ENCODE data around the gene LIG1. TPM values are rescaled to one million over a fixed set of nuclear protein-coding genes. Genes with fewer than 3 reads are reported as not detected.

The LIG1 gene
- 22.3 TPM for total RNA-seq

DNA sequence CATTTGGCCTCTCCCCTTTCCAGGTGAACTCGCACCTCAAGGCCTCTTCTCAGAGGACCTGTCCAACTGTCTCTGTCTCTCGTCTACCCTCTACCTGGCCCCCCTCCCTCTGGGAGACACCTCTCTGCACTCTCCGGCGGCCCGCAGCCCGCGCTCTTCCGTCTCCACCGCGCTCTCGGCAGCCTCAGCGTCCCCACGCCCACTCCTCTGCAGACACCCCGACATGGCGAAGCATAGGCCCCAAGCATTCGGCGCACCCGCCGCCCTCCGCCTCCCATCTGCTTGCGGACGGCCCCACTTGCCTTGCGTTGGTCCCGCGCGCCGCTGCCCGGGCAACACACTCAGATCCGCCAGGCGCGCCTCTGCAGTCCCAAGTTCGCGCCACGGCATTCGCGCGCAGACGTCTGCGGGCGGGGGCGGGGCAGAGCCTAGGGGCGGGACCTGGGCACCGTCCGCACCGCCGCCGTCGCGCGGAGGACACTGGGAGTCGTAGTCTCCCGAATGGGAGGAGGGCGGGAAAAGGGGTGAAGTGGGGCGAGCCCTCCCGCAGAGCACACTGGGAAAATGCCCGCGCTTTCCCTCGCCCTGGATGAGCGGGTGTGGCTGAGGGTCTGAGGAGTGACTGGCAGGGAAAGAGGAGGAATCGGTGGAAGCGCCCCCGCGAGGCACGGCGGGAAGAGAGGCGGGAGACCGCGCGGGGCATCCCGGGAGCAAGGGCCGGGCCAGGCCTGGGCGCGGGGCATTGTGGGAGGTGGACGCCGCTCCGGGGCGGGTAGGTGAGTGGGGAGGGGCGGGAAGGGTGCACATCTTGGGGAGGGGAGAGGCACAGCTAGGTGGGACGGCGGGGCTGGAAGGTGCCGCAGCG, at the start of gene LIG1, which contains the start of gene ZSWIM9:
LIG1 (minus strand) TSS at position 406 of the 865 bp plus-strand sequence. CDS start 4,778 bp downstream, outside the sequence.
ZSWIM9 (plus strand) TSS at position 742 of the 865 bp plus-strand sequence. CDS start 1,123 bp downstream, outside the sequence.
- DNase-seq, result peak; percentile 97

DNA sequence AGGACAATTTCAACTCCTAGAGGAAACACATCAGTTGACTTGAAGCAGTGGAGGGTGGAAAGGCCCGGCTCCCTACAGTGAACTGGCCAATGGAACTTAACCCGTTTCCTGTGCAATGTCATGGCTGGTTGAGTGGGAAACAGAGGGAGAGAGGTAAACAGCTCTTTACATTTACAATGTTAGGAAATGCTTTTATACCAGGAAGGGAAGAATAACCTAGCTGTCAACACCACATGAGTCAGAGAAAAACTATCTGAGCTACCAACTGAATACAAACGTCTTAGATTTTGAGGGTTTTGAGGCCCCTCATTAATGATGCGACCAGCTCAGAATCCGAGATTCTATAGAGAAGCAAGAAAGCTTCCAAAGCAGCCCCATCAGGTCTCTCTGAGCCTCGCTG, 48.9 kb upstream of the LIG1 start:
- DNase-seq, result no peak

DNA sequence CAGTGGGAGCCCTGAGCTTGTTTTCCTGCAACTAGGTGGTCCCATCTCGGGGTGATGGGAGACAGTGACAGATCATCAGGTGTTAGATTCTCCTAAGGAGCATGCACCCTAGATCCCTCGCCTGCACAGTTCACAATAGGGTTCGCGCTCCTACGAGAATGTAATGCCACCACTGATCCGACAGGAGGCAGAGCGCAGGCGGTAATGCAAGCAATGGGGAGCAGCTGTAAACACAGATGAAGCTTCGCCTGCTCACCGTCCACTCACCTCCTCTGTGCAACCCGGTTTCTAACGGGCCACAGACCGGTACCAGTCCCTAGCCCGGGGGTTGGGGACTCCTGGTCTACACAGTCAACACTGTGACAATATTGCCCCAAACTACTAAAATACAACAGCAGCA, 46.8 kb upstream of the LIG1 start:
- DNase-seq, result no peak

DNA sequence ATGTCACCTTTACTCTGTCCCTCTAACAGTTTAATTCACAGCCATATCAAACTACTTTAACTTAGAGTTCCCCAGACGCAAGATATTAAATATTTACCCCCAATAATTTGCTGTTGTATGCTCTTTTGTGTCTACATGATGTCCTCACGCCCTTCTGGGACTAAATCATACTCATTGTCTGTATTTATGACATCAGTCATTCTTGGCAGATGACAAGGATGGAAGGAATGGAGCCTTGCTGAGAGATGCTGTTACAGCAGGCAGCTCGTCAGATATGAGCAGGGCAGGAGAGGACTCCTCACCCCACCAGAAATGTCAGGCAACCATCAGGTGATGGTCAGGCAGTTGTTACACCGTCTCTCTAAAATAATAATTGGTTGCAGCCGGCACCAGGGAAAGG, 43.8 kb upstream of the LIG1 start:
- DNase-seq, result no peak

DNA sequence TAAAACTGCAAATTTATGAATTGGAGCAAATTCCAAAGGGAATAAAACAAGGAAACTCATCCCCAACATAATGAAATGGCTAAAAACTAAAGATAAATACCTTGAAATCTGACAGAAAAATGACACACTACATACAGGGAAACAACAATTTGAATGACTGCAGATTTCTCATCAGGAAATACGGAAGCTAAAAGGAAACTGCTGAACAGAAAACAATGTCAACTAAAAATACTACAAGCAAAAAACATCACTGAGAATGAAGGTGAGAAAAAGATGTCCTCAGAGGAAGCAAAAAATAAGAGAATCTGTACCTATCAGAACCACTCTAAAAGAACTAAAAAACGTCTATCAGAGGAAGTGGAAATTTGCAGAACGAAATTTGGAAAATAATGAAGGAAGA, 39.9 kb upstream of the LIG1 start:
- DNase-seq, result no peak

DNA sequence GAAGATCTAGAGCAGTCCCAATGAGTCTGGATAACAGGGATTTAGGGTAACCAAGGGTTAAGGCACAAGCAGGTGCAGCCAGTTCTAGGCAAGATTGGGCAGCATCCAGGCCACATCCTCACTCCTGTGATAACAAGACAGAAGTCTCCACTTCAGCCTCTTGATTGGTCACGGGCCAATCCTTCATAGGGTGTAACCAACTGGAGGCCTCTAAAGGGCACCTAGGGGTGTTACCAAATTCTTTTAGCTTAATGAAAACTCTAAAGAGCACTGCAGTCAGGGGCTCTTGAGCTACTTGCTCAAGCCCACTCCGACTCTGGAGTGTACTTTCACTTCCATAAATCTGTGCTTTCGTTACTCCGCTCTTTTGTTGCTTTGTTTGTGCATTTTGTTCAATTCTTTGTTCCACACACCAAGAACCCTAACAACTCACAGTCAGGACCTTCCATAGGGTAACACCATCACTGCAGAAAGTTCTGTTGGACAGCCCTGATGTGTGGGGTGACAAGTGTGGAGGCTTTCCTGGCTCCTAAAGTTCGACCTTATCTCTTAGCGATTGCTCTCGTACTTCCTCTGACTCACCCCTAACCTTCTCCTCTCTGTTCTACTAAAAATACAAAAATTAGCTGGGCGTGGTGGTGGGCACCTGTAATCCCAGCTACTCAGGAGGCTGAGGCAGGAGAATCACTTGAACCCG, 36.4 kb upstream of the LIG1 start:
- DNase-seq, result no peak

DNA sequence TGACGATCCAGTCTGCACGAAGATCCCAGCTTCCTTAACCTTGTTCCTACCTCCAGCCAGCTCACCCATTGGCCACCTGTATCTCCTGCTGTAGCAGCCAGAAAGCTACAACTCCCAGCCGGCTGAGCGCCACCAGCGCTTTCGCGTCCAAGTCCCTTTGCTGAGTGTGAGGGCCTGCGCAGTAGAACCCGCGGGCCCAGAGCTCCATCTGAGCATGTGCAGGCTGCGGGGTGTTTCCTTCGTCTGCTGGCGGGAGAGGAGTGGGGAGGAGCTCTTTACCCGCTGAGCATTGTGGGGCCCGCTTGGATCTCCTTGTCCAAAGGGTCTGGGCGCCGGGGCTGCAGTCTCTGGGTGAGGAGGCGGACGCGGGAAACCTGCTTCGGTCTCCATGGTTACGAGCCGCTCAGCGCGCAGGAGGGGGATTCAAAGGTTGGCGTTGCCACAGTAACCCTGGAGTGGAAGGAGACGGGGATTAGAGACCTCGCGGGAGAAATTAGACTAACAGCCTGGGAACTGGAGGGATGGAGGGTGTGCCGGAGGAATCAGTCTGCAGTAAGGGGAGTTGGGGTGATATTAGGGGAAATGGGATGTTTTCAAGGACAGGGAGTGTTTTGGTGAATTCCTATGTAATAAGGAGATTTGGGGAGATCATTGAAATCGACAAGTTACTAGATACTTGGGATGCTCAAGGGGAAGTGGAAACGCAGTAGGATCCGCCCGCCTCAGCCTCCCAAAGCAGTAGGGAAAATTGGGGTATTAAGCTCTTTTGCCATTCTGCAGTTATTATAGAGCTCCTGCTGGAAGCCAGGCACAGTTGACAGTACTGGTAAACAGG, 33.9 kb upstream of the LIG1 start:
- DNase-seq, result peak; percentile 94

DNA sequence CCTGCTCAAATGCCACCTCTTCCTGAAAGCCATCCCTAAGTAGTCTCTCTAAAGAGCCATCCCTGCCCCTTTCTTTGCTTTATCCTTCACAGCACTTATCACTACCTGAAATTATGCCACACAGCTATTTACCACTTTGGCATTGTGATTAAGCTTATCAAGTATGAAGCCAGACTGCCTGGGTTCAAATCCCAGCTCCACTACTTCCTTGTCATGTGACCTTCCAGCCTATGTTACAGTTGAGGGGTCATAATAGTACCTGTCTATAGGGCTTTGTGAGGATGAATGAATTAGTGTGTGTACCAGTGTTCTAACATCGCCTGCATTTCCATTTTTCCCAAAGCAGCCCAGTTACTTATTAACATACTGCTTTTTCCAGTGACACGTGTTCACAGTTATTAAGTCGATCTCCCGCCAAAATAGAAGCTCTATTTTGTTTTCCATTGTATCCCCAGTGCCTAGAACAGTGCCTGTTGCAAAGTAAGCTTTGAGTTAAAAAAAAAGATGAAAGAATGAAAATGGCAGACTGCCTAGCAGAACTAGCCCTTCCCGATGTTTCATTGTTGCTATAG, 33.2 kb upstream of the LIG1 start:
- no peak for DNase-seq

DNA sequence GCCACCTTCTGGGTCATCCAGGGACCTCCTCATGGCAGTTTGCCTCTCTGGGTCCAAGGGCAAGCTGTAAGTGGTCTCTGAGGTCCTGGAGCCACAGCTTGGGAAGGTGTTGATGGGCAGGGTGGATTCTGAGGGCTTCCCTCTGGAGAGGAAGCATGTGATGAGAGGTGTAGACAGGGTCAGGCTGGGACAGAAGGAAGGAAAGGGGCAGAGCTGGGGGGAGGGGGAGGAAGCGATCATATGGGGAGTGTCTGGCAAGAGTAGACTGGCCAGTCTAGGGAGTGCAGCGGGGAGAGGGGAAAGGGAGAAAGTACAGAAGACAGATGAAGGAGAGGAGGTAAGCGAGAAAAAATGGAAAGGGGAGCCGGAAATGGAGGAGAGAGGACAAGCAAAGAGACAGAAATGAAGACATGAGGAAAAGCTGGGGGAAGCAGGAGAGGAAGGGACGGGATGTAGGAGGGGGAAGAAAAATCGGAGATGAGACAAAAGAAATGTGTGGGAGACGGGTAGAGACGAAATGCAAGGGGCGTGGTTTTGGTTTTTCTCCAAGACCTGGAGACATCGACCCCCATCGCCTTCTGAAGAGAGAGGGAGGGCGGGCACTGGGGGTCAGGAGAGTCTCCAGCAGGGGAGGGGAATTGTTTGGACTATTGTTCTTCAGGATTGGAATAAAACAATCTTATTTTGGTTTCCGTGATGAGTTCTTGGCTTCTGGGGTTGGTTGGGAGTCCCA, 27.0 kb upstream of the LIG1 start:
- DNase-seq, result no peak

DNA sequence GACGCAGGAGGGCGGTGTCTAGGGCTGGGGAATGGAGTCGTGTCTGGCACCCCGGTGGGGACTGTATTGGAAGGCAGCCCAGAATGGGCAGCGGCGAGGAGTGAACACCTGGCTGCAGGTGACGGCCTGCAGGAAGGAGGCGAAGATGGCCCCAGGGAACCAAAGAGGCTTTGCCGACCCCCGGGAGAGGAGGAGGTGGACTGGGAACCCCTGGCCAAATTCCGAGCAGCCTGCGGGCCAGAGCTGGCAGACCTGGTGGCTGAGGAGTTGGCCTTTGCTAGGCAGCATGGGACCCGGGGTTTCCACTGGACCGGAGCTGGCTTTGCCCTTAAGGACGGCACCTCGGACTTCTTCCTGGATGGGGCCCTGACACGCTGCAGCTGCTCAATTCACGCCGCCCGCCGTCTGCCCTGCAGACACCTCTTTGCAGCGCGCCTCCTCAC, 26.2 kb upstream of the LIG1 start:
- no peak for DNase-seq

DNA sequence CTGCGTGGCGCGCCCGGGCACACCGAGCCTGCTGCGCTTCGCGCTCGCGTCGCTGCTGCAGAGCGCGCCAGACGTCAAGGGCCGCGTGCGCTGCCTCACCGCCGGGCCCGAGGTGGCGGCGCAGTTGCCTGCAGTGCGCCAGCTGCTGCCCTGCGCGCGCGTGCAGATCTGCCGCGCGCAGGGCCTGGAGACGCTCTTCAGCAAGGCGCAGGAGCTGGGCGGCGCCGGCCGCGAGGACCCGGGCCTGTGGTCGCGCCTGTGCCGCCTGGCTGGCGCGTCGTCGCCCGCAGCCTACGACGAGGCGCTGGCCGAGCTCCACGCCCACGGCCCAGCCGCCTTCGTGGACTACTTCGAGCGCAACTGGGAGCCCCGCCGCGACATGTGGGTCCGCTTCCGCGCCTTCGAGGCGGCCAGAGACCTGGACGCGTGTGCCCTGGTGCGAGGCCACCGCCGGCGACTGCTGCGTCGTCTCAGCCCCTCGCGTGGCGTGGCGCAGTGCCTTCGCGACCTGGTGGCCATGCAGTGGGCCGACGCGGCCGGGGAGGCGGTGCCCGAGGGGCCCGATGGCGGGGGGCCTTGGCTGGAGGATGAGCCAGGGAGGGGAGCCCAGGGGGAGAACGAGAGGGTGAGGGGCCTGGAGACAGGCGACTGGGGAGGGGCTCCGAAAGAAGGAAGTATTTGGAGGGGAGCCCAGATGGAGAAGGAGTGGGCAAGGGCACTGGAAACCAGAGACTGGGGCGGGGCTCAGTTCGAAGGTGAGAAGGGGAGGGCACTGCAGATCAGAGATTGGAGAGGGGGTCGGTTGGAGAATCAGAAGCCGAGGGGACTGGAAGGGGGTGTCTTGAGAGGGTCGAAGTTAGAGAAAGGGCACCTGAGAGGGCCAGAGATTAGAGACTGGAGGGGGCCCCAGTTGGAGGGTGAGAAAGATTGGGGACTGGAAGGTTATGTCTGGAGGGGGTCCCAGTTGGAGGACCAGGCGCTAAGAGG, 25.0 kb upstream of the LIG1 start:
- no peak for DNase-seq

DNA sequence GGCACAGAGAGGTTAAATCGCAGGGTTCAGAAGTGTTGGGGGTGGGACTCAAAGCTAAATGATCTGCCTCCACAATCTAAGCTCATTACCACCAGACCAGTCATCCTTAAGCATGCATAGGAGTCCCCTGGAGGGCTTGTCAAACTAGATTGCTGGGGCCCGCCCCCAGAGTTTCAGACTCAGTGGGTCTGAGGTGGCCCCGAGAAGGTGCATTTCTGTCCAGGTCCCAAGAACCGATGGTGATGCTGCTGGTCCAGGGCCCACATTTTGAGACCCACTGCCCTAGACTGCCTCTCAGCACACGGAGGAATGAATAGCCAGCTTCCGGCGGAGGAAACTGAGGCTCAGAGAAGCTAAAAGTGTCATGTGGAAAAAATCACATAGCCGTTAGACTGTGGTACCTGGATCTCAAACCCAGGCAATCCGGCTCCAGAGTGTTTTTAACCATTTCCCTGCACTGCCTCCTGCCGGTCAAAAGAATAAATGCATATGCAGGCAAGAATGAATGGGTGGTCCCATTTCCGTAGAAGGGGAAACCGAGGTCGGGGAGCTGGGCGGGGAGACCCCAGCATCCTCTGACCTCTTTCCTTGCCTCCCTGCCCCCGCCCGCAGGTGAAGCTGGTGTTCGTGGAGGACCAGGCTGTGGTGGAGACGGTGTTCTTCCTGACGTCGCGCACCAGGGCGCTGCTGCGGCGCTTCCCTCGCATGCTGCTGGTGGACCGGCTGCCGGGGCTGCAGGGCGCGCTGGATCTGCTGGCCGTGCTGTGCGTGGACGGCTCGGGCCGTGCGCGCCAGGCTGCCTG, 24.1 kb upstream of the LIG1 start:
- DNase-seq, result no peak

DNA sequence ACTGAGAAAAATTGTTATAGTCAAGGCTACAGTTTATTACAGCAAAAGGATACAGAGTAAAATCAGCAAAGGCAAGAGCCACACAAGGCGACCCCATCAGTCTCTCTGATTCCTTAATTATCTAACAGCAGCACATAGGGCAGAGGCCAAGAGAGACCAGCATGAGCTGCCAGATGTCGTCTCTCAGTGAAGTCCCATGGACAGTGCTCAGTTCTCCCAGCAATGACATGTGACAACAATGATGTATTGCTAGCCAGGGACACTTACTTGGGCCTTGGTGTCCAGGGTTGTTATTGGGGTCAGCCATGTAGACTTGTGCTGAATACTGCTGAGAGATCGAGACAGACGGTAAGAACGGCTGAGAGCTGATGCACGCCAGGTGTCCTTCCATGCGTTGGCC, 22.6 kb upstream of the LIG1 start:
- no peak for DNase-seq

DNA sequence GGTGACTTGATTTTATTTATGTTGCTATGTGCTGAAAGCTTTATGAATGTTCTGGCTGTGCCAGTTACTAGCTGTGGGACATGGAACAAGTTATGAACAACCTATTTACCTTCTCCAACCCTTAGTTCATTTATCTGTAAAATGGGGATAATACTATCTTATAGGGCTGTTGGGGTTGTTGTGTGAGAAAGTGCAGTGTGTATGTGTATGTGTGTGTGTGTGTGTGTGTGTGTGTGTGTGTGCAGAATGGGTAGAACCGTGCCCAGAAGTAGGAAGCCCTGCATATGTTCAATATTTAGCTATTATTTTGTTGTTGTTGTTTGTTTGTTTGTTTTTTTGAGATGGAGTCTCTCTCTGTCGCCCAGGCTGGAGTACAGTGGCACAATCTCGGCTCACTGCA, 20.7 kb upstream of the LIG1 start:
- no peak for DNase-seq

DNA sequence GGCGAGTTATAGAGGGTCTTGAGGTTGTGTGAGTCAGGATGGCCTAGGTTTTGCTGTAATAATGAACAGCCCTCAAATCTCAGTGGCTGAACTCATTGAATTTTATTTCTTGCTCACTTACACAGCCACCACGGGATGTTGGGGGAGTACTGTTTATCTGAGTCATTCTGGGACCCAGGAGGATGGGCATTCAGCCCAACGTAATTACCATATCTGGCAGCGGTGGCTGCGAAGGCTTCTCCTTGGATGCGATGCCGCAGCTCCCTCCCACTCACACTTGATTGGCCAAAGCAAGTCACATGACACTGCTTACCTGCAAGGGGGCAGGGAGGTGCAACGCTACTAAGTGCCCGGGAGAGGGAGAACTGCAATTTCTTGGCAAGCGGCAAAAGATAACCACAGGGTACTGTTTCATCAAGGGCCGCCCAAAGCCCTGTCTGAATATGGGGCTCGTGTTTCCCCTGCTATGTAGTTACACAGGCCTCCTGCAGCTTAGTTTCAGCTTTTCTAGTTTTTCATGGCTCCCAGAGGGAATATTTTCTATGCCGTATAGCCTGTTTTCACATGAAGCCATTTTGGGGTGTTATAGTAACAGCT, 20.2 kb upstream of the LIG1 start:
- DNase-seq, result peak; percentile 88

DNA sequence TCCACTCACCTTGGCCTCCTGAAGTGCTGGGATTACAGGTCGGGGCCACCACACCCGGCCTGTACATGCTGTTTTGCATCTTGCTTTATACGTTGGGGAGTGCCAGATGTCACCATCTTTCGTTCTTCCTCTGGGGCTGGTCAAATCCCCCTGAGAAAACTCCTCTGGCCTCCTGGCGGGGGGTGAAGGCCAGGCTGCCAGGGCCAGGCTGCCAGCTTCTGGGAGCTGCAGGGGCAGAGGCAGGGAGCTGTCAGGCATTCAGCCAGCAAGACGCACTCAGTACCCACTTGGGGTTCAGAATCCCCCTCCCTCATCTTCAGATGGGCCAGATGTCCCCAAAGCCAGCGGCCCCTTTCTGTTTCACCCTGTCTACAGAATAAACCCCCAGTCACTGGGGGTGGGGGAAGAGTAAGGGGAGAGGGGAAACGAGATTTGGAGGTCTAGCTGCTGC, 16.4 kb upstream of the LIG1 start:
- DNase-seq, result no peak

DNA sequence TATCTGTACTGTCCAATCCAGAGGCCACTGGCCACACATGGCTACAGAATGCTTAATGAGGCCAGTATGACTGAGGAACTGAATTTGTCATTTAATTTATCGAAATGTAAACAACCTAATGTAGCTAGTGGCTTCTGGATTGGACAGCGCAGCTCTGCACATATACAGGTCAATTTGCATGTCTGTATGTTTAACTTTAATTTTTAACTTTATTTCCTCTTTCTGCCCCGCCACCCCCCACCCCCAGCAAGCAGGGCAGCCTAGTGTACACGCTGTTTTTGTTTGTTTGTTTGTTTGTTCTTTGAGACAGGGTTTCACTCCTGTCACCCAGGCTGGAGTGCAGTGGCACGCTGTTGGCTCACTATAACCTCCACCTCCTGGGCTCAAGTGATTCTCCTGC, 15.9 kb upstream of the LIG1 start:
- DNase-seq, result no peak

DNA sequence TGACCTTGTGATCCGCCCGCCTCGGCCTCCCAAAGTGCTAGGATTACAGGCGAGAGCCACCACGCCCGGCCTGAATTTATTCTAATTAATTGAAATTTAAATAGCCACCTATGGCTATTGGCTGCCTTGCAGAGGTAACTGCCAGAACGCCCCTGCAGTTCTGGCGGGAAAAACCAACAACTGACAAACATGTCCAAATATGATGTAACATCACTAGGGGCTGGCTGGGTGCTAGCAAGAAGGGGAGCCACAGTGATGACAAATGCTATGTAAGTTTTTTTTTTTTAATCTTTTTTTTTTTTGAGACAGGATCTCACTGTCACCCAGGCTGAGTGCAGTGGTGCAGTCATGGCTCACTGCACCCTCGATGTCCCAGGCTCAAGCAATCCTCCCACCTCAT, 13.2 kb upstream of the LIG1 start:
- no peak for DNase-seq

DNA sequence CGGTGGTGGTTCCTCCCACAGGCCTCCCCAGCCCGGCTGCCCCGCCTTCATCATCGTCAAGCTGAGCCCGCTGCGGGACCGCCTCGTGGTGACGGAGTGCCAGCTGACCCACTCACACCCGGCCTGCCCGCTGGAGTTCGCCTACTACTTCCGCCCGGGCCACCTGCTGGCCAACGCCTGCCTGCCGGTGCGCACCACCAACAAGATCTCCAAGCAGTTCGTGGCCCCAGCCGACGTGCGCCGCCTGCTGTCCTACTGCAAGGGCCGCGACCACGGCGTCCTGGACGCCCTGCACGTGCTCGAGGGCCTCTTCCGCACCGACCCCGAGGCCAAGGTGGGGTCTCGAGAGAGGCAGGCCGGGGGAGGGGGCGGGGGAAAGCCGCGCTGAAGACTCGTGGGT, 12.3 kb upstream of the LIG1 start:
- no peak for DNase-seq
